Choroid plexus epithelial cell (primary cell): ENCODE results near the gene ATP5F1C.
"Not testable (repeated sequence)": the region's sequence is repeated elsewhere in the genome, so short reads cannot be mapped to it uniquely, and the experiment has no call there.

Experiments used
- DNase-seq: peaks from one replicate; pipeline ENCODE4 v3.0.0-alpha.2; 2010; ENCODE audit warnings: low read depth
- H3K4me3 ChIP-seq: 2 replicates; pipeline ENCODE4 v1.5.1; 2011; ENCODE audit warnings: low read depth, mild to moderate bottlenecking, control low read depth, low read length, moderate library complexity
- TF ChIP-seq, protein P1 (sequence below): conservative IDR thresholded peaks from 2 replicates; pipeline ENCODE4 v1.5.1; 2011; ENCODE audit warnings: low read depth, mild to moderate bottlenecking, control low read depth, inconsistent platforms, low read length, moderate library complexity

Gene ATP5F1C

DNA sequence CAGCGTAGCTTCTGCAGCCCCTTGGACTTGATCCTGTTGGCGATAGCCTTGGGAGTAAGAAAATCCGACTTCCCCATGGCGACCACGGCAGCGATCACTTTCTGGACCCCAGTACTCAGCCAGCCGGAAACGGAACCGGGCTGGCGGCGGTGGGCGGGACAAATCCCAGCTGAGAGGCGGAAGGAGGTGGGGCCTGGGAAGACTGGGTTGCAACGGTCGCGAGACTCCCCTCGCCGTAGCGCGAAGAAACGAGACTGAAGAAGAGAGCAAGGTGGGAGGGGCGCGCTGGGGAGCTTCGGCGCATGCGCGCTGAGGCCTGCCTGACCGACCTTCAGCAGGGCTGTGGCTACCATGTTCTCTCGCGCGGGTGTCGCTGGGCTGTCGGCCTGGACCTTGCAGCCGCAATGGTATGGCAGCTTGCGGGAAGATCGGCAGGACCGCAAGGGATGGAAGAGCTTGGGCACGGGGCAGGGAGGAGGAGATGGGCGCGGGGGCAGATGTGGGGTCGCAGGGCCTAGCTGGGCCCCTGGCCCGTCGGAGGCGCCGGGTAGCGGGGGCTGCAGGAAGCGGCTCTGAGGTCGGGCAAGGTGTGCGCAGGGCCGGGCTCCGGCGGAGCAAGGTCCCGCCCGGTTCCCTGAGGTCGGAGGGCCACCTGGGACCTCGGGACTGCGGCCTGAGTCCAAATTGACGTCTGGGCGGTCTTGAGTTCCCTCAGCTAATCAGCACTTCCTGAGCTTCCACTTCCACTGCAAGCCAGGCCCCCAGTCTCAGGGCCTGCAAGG lies at the start of gene ATP5F1C, which contains the start of gene KIN:
ATP5F1C (plus strand) TSS at position 321 of the 782 bp plus-strand sequence; CDS start at position 352, 31 bp downstream.
KIN (minus strand) TSS at position 137 of the 782 bp plus-strand sequence; CDS start at position 77, 60 bp downstream.
- TF ChIP-seq, protein P1, sequence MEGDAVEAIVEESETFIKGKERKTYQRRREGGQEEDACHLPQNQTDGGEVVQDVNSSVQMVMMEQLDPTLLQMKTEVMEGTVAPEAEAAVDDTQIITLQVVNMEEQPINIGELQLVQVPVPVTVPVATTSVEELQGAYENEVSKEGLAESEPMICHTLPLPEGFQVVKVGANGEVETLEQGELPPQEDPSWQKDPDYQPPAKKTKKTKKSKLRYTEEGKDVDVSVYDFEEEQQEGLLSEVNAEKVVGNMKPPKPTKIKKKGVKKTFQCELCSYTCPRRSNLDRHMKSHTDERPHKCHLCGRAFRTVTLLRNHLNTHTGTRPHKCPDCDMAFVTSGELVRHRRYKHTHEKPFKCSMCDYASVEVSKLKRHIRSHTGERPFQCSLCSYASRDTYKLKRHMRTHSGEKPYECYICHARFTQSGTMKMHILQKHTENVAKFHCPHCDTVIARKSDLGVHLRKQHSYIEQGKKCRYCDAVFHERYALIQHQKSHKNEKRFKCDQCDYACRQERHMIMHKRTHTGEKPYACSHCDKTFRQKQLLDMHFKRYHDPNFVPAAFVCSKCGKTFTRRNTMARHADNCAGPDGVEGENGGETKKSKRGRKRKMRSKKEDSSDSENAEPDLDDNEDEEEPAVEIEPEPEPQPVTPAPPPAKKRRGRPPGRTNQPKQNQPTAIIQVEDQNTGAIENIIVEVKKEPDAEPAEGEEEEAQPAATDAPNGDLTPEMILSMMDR, result no peak
- peak; percentile 98 for DNase-seq

DNA sequence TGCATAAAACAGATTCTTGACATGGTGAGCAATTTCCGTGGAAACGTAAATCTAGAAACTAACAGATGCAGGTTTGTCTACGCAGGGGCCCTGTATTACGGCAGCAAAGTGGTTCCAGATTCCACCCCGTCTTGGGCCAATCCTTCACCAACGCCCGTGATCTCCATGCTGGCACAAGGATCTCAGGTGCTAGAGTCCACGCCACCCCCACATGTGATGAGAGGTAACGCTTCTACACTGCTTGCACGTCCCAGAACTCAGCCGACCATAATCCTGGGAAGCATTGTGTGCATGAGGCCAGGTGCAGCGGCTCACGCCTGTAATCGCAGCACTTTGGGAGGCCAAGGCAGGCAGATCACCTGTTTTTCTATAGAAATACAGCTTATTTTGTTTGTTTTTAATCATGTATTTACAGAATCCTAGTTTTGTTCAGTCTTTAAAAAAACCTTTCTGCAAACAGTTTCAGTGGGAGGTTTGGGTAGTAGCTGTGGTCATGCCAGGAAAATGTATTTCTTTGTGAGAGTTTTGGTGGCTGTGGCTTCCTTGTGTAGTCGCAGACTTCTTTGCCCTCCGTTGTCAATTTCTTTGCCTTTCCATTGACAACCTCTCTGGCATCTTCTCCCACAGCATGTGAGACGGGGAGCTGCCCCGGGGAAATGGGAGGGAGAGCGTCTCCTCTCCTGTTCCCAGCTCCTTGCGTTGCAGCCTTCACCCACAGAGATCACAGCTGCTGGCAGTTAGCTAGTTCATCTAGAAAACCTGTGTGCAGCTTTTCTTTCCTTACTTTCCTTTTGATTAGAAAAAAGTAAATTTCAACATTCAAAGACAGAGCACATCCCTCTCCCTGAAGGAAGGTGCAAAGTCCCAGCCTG lies 49.2 kb upstream of the ATP5F1C start:
- no peak overlapping the region for H3K4me3 ChIP-seq
- TF ChIP-seq, protein P1, result no peak
- DNase-seq, result no peak

More for the DNA sequence above, at the start of gene ATP5F1C, which contains the start of gene KIN:
- peak within 1 kb of the TSS; percentile 98 for H3K4me3 ChIP-seq

DNA sequence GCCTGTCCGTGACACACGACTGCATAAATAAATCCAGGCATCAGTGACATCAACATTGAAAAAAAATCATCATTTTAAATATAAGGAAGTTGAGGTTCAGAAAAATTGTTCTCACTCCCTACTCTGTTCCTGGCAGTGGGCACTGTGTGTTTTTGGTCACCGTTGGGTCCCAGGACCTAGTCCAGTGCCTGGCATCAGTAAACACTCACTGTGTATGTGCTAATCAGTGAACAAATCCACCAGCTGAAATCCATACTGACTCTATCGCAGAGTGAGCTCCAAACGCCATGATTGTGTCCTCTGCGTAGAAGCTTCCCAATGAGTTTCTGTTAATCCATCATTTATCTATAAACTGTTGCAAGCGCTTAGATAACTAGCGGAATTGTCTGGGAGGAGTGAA lies 43.7 kb upstream of the ATP5F1C start:
- TF ChIP-seq, protein P1, result no peak

DNA sequence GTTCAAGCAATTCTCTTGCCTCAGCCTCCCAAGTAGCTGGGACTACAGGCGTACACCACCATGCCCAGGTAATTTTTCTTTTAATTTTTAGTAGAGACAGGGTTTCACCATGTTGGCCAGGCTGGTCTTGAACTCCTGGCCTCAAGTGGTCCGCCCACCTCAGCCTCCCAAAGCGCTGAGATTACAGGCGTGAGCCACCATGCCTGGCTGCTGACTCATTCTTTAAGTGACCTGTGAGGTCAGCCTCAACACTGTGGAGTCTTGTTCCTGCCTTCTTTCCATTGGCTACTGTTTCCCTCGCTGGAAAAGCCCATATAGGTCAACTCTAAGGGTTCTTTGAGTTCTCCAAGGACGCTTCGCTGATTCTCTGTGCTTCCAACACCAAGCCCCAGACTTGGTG lies 39.3 kb upstream of the ATP5F1C start:
- DNase-seq, result peak; percentile 23
- H3K4me3 ChIP-seq, result not testable (repeated sequence)

More for the DNA sequence above, 43.7 kb upstream of the ATP5F1C start:
- no peak overlapping the region for H3K4me3 ChIP-seq
- no peak for DNase-seq

DNA sequence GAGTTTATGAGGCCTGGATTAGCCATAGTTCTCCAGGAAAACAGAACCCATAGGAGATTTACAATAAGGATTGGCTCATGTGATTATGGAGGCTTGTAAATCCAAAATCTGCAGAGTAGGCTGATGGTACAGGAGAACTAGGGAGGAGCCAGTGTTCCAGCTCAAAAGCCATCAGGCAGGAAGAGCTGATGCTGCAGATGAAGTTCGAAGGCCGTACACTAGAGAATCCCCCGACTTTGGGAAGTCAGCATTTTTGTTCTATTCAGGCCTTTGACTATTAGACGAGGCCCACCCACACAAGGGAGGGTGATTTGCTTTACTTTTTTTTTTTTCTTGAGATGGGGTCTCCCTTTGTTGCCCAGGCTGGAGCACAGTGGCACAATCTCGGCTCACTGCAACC lies 37.8 kb upstream of the ATP5F1C start:
- H3K4me3 ChIP-seq, result no peak overlapping the region
- TF ChIP-seq, protein P1, result no peak
- no peak for DNase-seq

DNA sequence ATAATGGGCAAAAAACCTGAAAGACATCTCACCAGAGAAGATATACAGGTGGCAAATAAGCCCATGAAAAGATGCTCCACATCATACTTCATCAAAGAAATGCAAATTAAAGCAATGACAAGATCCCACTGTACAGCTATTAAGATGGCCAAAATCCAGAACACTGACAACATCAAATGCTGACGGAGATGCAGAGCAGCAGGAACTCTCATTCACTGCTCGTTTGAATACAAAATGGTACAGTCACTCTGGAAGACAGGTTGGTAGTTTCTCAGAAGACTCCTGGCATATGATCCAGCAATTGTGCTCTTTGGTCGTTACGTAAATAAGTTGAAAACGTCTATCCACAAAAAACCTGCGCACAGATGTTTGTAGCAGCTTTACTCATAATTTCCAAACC lies 35.7 kb upstream of the ATP5F1C start:
- TF ChIP-seq, protein P1, result no peak
- H3K4me3 ChIP-seq, result no peak overlapping the region
- DNase-seq, result no peak

DNA sequence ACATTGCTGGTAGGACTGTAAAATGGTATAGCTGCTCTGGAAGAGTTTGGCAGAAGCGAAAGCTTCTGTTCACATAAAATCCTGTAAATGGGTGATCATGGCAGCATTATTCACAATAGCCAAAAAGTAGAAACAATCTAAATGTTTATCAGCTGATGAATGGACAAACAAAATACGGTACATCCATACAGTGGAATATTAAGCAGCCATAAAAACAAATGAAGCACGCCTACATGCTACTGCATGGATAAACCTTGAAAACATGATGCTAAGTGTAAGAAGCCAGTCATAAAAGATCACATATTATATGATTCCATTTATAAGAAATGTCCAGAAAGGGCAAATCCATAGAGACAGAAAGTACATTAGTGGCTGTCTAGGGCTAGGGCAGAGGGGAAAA lies 32.9 kb upstream of the ATP5F1C start:
- H3K4me3 ChIP-seq, result no peak overlapping the region
- no peak for DNase-seq
- TF ChIP-seq, protein P1, result no peak
